HG03159 (cell line): Measurements from ENCODE around the gene UQCC2.

ENCODE experiments used
- ATAC-seq: cut with Tn5 transposase; IDR thresholded peaks from one replicate; pipeline ENCODE4 v1.9.1; 2021; ENCODE audit warnings: mild to moderate bottlenecking, moderate library complexity; ENCODE audit not compliant: unreplicated experiment

The UQCC2 gene

GRCh38 chr6:33708516-33709204 is 2.8 kb downstream of the UQCC2 start:
- no peak for ATAC-seq

GRCh38 chr6:33707771-33708170 is 3.7 kb downstream of the UQCC2 start:
- ATAC-seq, result no peak

- ATAC-seq, result no peak
Observed at GRCh38 chr6:33705955-33706725, 5.4 kb downstream of the UQCC2 start.

- no peak for ATAC-seq
Observed at GRCh38 chr6:33705268-33705885, 6.1 kb downstream of the UQCC2 start.

GRCh38 chr6:33704215-33705066 is 7.1 kb downstream of the UQCC2 start:
- no peak for ATAC-seq

GRCh38 chr6:33702345-33702977 is 9.0 kb downstream of the UQCC2 start:
- ATAC-seq, result no peak

GRCh38 chr6:33700391-33701050 is 11.0 kb downstream of the UQCC2 start:
- peak; percentile 64 for ATAC-seq

GRCh38 chr6:33699739-33700138 is 11.8 kb downstream of the UQCC2 start:
- no peak for ATAC-seq

- ATAC-seq, result no peak
Observed at GRCh38 chr6:33699131-33699530, 12.4 kb downstream of the UQCC2 start.

GRCh38 chr6:33698494-33698893 is 13.0 kb downstream of the UQCC2 start:
- ATAC-seq, result no peak

GRCh38 chr6:33697845-33698244 is 13.7 kb downstream of the UQCC2 start:
- no peak for ATAC-seq

GRCh38 chr6:33696548-33697518 is 14.7 kb downstream of the UQCC2 start:
- ATAC-seq, result no peak

GRCh38 chr6:33696076-33696475 is 15.4 kb downstream of the UQCC2 start:
- ATAC-seq, result no peak

- ATAC-seq, result no peak
Observed at GRCh38 chr6:33695451-33695887, 16.0 kb downstream of the UQCC2 start.

GRCh38 chr6:33694977-33695376 is 16.5 kb downstream of the UQCC2 start:
- no peak for ATAC-seq

GRCh38 chr6:33694401-33694931 is 17.0 kb downstream of the UQCC2 start:
- no peak for ATAC-seq

- ATAC-seq, result no peak
Observed at GRCh38 chr6:33693186-33694105, 18.1 kb downstream of the UQCC2 start.

GRCh38 chr6:33692760-33693158 is 18.7 kb downstream of the UQCC2 start:
- ATAC-seq, result no peak
